NCI-H1092 (cell line): ENCODE measurements around the gene CASP3.
"Not testable (repeated sequence)": the region's sequence is repeated elsewhere in the genome, so short reads cannot be mapped to it uniquely, and the experiment has no call there.

Experiments used
- DNase-seq: peaks from one replicate; lab custom pipeline; 2025; lab: John Stamatoyannopoulos, UW

Gene CASP3

GRCh38 chr4:184596617-184597185 is 52.5 kb downstream of the CASP3 start:
- no peak for DNase-seq

- DNase-seq = no peak
Observed at GRCh38 chr4:184596044-184596616, 53.1 kb downstream of the CASP3 start.

GRCh38 chr4:184595430-184595829 is 53.8 kb downstream of the CASP3 start:
- DNase-seq = no peak

GRCh38 chr4:184593461-184593860 is 55.8 kb downstream of the CASP3 start:
- DNase-seq = no peak

- not testable (repeated sequence) for DNase-seq
Observed at GRCh38 chr4:184591747-184592270, 57.4 kb downstream of the CASP3 start.

- no peak for DNase-seq
Observed at GRCh38 chr4:184591070-184591677, 58.1 kb downstream of the CASP3 start.

- no peak for DNase-seq
Observed at GRCh38 chr4:184590196-184590595, 59.1 kb downstream of the CASP3 start.

GRCh38 chr4:184588893-184589292 is 60.4 kb downstream of the CASP3 start:
- DNase-seq = no peak

- DNase-seq = no peak
Observed at GRCh38 chr4:184587701-184588100, 61.5 kb downstream of the CASP3 start.

GRCh38 chr4:184587221-184587620 is 62.0 kb downstream of the CASP3 start:
- no peak for DNase-seq

GRCh38 chr4:184583738-184584502 is 65.3 kb downstream of the CASP3 start:
- DNase-seq = no peak
